Measurements from ENCODE around the gene NTHL1. TPM values are rescaled to one million over a fixed set of nuclear protein-coding genes. Genes with fewer than 3 reads are reported as not detected.

The NTHL1 gene
- total RNA-seq, 1 experiment from 2014 or later = 93.3 TPM

GRCh38 chr16:2083409-2083808 is 35.8 kb upstream of the NTHL1 start:
- ChIA-PET POLR2A (interaction anchor here (0.9 kb wide), 1 partner anchor 61 kb away, joined by 3 read pairs; no protein-coding TSS in a partner anchor), CTCF (interaction anchor here (1.8 kb wide), 1 partner anchor 79 kb away, joined by 7 read pairs; no protein-coding TSS in a partner anchor)
- H3K4me3 Mint-ChIP-seq = no peak overlapping the region
- TF ChIP-seq ATF1 (CRISPR knock-in tag; IDR thresholded peaks at IDR 0.05) = no peak
- H3K4me1 Mint-ChIP-seq = no peaks in the 10 kb centered on the region
- ATAC-seq (no peak), DNase-seq (ENCODE audit: low spot score) (no peak)
- H3K27me3 Mint-ChIP-seq (ENCODE audit: low read depth) = no peaks in the 10 kb centered on the region
- H3K36me3 Mint-ChIP-seq = no peaks in the 10 kb centered on the region; the same call in 1 of the 2 replicates
- no peak overlapping the region for H3K27ac Mint-ChIP-seq
- H3K9me3 Mint-ChIP-seq = no peaks in the 10 kb centered on the region

- Mint-ChIP-seq H3K9me3 (no peaks in the 10 kb centered on the region), H3K27me3 (ENCODE audit: low read depth) (no peaks in the 10 kb centered on the region), H3K4me1 (no peaks in the 10 kb centered on the region), H3K36me3 (no peaks in the 10 kb centered on the region; the same call in 1 of the 2 replicates), H3K27ac (no peak overlapping the region), H3K4me3 (no peak overlapping the region)
- TF ChIP-seq MLX (CRISPR knock-in tag; IDR thresholded peaks at IDR 0.05) (no peak), ARID4B (CRISPR knock-in tag; IDR thresholded peaks at IDR 0.05; ENCODE audit: borderline replicate concordance) (no peak), RELA (CRISPR knock-in tag; IDR thresholded peaks at IDR 0.05; ENCODE audit: borderline replicate concordance) (no peak), ESRRA (CRISPR knock-in tag; IDR thresholded peaks at IDR 0.05; ENCODE audit: borderline replicate concordance) (no peak), SMAD4 (CRISPR knock-in tag; IDR thresholded peaks at IDR 0.05) (no peak), ZNF121 (CRISPR knock-in tag; IDR thresholded peaks at IDR 0.05) (no peak), ELF4 (CRISPR knock-in tag; IDR thresholded peaks at IDR 0.05; ENCODE audit: low read depth) (no peak), NFATC4 (CRISPR knock-in tag; IDR thresholded peaks at IDR 0.05) (no peak)
- TF ChIP-seq, protein P1, sequence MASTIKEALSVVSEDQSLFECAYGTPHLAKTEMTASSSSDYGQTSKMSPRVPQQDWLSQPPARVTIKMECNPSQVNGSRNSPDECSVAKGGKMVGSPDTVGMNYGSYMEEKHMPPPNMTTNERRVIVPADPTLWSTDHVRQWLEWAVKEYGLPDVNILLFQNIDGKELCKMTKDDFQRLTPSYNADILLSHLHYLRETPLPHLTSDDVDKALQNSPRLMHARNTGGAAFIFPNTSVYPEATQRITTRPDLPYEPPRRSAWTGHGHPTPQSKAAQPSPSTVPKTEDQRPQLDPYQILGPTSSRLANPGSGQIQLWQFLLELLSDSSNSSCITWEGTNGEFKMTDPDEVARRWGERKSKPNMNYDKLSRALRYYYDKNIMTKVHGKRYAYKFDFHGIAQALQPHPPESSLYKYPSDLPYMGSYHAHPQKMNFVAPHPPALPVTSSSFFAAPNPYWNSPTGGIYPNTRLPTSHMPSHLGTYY (CRISPR knock-in tag; IDR thresholded peaks at IDR 0.05) = no peak
- POLR2A ChIA-PET = no interaction called here
- no peak for ATAC-seq
- CTCF ChIA-PET = interaction anchor here (1.8 kb wide), 1 partner anchor 79 kb away, joined by 7 read pairs; no protein-coding TSS in a partner anchor
- no peak for DNase-seq (ENCODE audit: low spot score)
These were observed 35.3 kb upstream of the NTHL1 start for GRCh38 chr16:2082983-2083364.

- Mint-ChIP-seq H3K36me3 (no peaks in the 10 kb centered on the region; the same call in 1 of the 2 replicates), H3K4me1 (no peaks in the 10 kb centered on the region), H3K4me3 (no peak overlapping the region), H3K27ac (peak overlapping the region; percentile 90), H3K27me3 (ENCODE audit: low read depth) (no peaks in the 10 kb centered on the region), H3K9me3 (no peaks in the 10 kb centered on the region)
- ATAC-seq (peak; percentile 16; the same call in 1 of the 2 replicates), DNase-seq (ENCODE audit: low spot score) (no peak)
- CTCF ChIA-PET = interaction anchor here (1.1 to 1.8 kb wide), 2 partner anchors 58 to 78 kb away, joined by 3 to 7 read pairs; no protein-coding TSS in a partner anchor
- POLR2A ChIA-PET = interaction anchor here (0.6 kb wide), 1 partner anchor 56 kb away, joined by 4 read pairs; the partner anchor contains the start of gene NHERF2
- TF ChIP-seq CTCF (IDR thresholded peaks at IDR 0.05) (no peak), JAZF1 (CRISPR knock-in tag; IDR thresholded peaks at IDR 0.05) (no peak), AFF4 (CRISPR knock-in tag; IDR thresholded peaks at IDR 0.05; ENCODE audit: borderline replicate concordance) (no peak), ZNF281 (CRISPR knock-in tag; IDR thresholded peaks at IDR 0.05) (no peak), ZNF416 (CRISPR knock-in tag; IDR thresholded peaks at IDR 0.05) (no peak)
These were observed 34.7 kb upstream of the NTHL1 start for GRCh38 chr16:2082171-2082982.
